ENCODE data around the gene LRTM2. TPM values are rescaled to one million over a fixed set of nuclear protein-coding genes. Genes with fewer than 3 reads are reported as not detected.

LRTM2 gene
- total RNA-seq, 1 experiment from 2014 or later: 0.07 TPM

- Histone ChIP-seq H3K9ac (ENCODE audit: low read length) (no peak overlapping the region), H3K36me3 (ENCODE audit: control insufficient read depth in 1 of 2, insufficient read depth in 2 of 2, low read length in 2 of 2) (no peaks in the 10 kb centered on the region), H3K27me3 (ENCODE audit: insufficient read depth, low read length) (no peaks in the 10 kb centered on the region), H3K79me2 (ENCODE audit: insufficient read depth, low read length) (no peaks in the 10 kb centered on the region), H3K4me3 (replicated peaks in 1 of 2; ENCODE audit: low read depth in 1 of 2, low read length in 2 of 2) (no peak overlapping the region), H3K9me2 (ENCODE audit: insufficient read depth) (no peaks in the 10 kb centered on the region), H2AFZ (ENCODE audit: low read depth, low read length, poor library complexity, severe bottlenecking) (no peak overlapping the region), H3K4me1 (ENCODE audit: control insufficient read depth in 1 of 2, insufficient read depth in 2 of 2, low read length in 2 of 2) (no peaks in the 10 kb centered on the region), H3K27ac (ENCODE audit: low read depth, low read length) (no peak overlapping the region), H3K9me3 (ENCODE audit: control insufficient read depth in 1 of 2, insufficient read depth in 1 of 2, low read depth in 1 of 2, low read length in 2 of 2) (no peaks in the 10 kb centered on the region), H4K20me1 (ENCODE audit: insufficient read depth) (no peaks in the 10 kb centered on the region), H3K4me2 (ENCODE audit: low read length) (no peak overlapping the region)
- ChIA-PET RAD21 (ENCODE audit: low non-redundant PET in 1 of 2, low total read pairs in 2 of 2, uncharacterized antibody in 2 of 2, unreplicated experiment in 2 of 2) (no interaction called here), CTCF (no interaction called here), POLR2A (no interaction called here)
- TF ChIP-seq, protein P1, sequence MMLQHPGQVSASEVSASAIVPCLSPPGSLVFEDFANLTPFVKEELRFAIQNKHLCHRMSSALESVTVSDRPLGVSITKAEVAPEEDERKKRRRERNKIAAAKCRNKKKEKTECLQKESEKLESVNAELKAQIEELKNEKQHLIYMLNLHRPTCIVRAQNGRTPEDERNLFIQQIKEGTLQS (IDR thresholded peaks at IDR 0.05): no peak
- TF ChIP-seq SP1 (IDR thresholded peaks at IDR 0.05; ENCODE audit: low read depth) (no peak), ZNF274 (IDR thresholded peaks at IDR 0.05; ENCODE audit: low read depth, low read length) (no peak), FOSL1 (IDR thresholded peaks at IDR 0.05; ENCODE audit: low read depth) (no peak), EZH2phosphoT487 (IDR thresholded peaks at IDR 0.05; ENCODE audit: borderline replicate concordance) (no peak), YY1 (IDR thresholded peaks at IDR 0.05; ENCODE audit: extremely low read depth, insufficient replicate concordance, low read depth, low read length) (no peak), POLR2AphosphoS5 (IDR thresholded peaks at IDR 0.05; ENCODE audit: low read depth, low read length) (no peak), CEBPB (IDR thresholded peaks at IDR 0.05; ENCODE audit: low read depth) (no peak), SRF (IDR thresholded peaks at IDR 0.05; ENCODE audit: low read depth) (no peak), POLR2A (IDR thresholded peaks at IDR 0.05; ENCODE audit: borderline replicate concordance, extremely low read depth, insufficient read depth, insufficient read length) (no peak), ELF1 (IDR thresholded peaks at IDR 0.05; ENCODE audit: borderline replicate concordance, low read depth) (no peak), EGR1 (IDR thresholded peaks at IDR 0.05; ENCODE audit: low read depth) (no peak), EZH2 (IDR thresholded peaks at IDR 0.05) (no peak), ZBTB33 (IDR thresholded peaks at IDR 0.05; ENCODE audit: extremely low read depth, insufficient replicate concordance, low read length) (no peak), RAD21 (IDR thresholded peaks at IDR 0.05; ENCODE audit: low read depth) (no peak), JUND (IDR thresholded peaks at IDR 0.05) (no peak), SIN3A (IDR thresholded peaks at IDR 0.05; ENCODE audit: low read depth) (no peak), TCF7L2 (IDR thresholded peaks at IDR 0.05; ENCODE audit: borderline replicate concordance, extremely low read depth, insufficient read depth, insufficient read length) (no peak)
- TF ChIP-seq, protein P2, sequence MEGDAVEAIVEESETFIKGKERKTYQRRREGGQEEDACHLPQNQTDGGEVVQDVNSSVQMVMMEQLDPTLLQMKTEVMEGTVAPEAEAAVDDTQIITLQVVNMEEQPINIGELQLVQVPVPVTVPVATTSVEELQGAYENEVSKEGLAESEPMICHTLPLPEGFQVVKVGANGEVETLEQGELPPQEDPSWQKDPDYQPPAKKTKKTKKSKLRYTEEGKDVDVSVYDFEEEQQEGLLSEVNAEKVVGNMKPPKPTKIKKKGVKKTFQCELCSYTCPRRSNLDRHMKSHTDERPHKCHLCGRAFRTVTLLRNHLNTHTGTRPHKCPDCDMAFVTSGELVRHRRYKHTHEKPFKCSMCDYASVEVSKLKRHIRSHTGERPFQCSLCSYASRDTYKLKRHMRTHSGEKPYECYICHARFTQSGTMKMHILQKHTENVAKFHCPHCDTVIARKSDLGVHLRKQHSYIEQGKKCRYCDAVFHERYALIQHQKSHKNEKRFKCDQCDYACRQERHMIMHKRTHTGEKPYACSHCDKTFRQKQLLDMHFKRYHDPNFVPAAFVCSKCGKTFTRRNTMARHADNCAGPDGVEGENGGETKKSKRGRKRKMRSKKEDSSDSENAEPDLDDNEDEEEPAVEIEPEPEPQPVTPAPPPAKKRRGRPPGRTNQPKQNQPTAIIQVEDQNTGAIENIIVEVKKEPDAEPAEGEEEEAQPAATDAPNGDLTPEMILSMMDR (IDR thresholded peaks at IDR 0.05 in 2 of 3, conservative IDR thresholded peaks at IDR 0.05 in 1 of 3; ENCODE audit: borderline replicate concordance in 1 of 3, insufficient read depth in 1 of 3, low read depth in 2 of 3, low read length in 2 of 3): no peak
- DNase-seq (ENCODE audit: low read depth, low spot score) (no peak), ATAC-seq (no peak)
- intact Hi-C loops (cut with micrococcal nuclease): no loop called here
- no TSS peak for BruUV-seq (replicated peaks)
Observed at GRCh38 chr12:1845427-1845826, 25.1 kb downstream of the LRTM2 start.
